Measurements from ENCODE around the gene LTB4R2. TPM values are rescaled to one million over a fixed set of nuclear protein-coding genes. Genes with fewer than 3 reads are reported as not detected.

The LTB4R2 gene
- total and polyA plus RNA-seq, 2 of the 8 experiments (the other 6 are each of a cell fraction or from before 2014, with no cell fraction given) = 5.3 to 6.7 TPM

DNA sequence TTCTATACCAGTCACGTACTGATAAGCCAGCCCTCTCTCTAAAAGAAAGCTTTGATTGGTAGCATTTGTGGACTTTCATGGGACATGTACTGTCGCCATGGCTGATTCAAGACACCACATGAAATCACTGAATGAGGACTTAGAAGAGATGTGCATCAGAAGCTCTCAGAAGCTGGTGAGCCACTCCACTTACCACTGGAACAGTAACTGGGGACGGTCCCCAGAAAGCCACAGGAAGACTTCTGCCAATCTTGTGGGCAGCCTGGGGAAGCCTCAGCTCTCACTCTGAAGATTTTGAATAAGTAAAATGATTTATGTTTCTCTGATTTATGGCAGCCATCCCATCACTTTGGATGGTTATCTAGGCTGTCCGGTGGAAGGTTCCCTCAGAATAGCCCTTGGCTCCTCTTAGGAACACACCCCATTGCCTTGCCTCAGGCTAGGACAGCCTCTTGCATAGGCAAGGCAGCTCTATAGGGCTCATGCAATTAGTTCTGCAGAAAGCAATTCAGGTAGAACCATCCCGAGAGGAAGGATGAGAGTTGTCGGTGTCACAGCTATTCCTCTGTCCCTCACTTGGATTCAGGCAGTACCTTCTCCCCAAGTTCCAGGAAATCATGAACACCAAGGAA, 20.2 kb upstream of the LTB4R2 start:
- H2BK20ac ChIP-seq (ENCODE audit: low read length) = no peak overlapping the region
- H3K23ac ChIP-seq (ENCODE audit: insufficient read length) = no peak overlapping the region
- no peak overlapping the region for H4K8ac ChIP-seq (ENCODE audit: extremely low read depth, insufficient read depth, low read length)
- H2BK120ac ChIP-seq (replicated peaks; ENCODE audit: low read depth, low read length) = no peak overlapping the region
- H3K9ac ChIP-seq (replicated peaks in 1 of 4; ENCODE audit: extremely low read depth in 1 of 4, low read depth in 3 of 4, low read length in 3 of 4) = no peak overlapping the region
- DNase-seq (ENCODE audit: low read depth in 1 of 2, low spot score in 2 of 2) = no peak
- H3K56ac ChIP-seq (replicated peaks; ENCODE audit: insufficient read length, low read depth, low read length) = no peak overlapping the region
- no peak overlapping the region for H3K27ac ChIP-seq (ENCODE audit: low read depth, low read length)
- no peaks in the 10 kb centered on the region for H3K79me1 ChIP-seq (ENCODE audit: low read depth, low read length)
- no peak overlapping the region for H4K91ac ChIP-seq (replicated peaks; ENCODE audit: insufficient read length, low read length)
- no peak overlapping the region for H3K4me3 ChIP-seq (ENCODE audit: extremely low read depth in 1 of 4, insufficient read depth in 2 of 4, low read depth in 3 of 4, low read length in 4 of 4)
- H3K9me3 ChIP-seq (ENCODE audit: insufficient read depth in 2 of 2, low read depth in 1 of 2, low read length in 1 of 2) = no peaks in the 10 kb centered on the region
- no peak overlapping the region for H2BK15ac ChIP-seq (ENCODE audit: low read length)
- H3K14ac ChIP-seq (ENCODE audit: insufficient read length) = no peak overlapping the region
- no peak overlapping the region for H3K4me2 ChIP-seq (ENCODE audit: insufficient read depth in 1 of 2, low read depth in 2 of 2, low read length in 2 of 2)
- no peak overlapping the region for H2BK5ac ChIP-seq (ENCODE audit: low read depth, low read length)
- H3K79me2 ChIP-seq (ENCODE audit: control insufficient read depth in 1 of 2, insufficient read depth in 2 of 2, low read length in 2 of 2) = no peaks in the 10 kb centered on the region
- ChIA-PET CTCF (ENCODE audit: partially characterized antibody) (interaction anchor here (1.0 to 5.5 kb wide), 7 partner anchors 12 to 129 kb away, joined by 3 to 51 read pairs (median 4); partner anchors contain the start of genes CIDEB, IRF9, RABGGTA and TINF2), POLR2A (ENCODE audit: partially characterized antibody) (interaction anchor here (1.5 to 2.0 kb wide), 4 partner anchors 11 to 44 kb away, joined by 3 to 9 read pairs (median 6); partner anchors contain the start of genes CIDEB and RABGGTA)
- no peaks in the 10 kb centered on the region for H3K23me2 ChIP-seq (ENCODE audit: low read depth, low read length)
- WGBS, 2 experiments (ENCODE audit: extremely low coverage in 1 of 2, insufficient coverage in 1 of 2, insufficient read length in 1 of 2, insufficient replicate concordance in 2 of 2, low coverage in 1 of 2, low lambda C conversion rate in 2 of 2, missing lambda C conversion rate in 1 of 2) = 75% methylated on average over 6 of the region's 6 CpGs; no CpG with 5 or more reads in 1 of the 2 experiments
- H3K27me3 ChIP-seq (replicated peaks in 1 of 4; ENCODE audit: control insufficient read depth in 3 of 4, extremely low read depth in 1 of 4, insufficient read depth in 3 of 4, low read length in 3 of 4) = no peaks in the 10 kb centered on the region
- no peak overlapping the region for H3K18ac ChIP-seq (ENCODE audit: extremely low read depth, low read length)
- no peaks in the 10 kb centered on the region for H3K4me1 ChIP-seq (replicated peaks in 1 of 4; ENCODE audit: control insufficient read depth in 3 of 4, insufficient read depth in 4 of 4, low read length in 3 of 4)
- H2AK5ac ChIP-seq (ENCODE audit: low read depth, low read length) = no peak overlapping the region
- H2AFZ ChIP-seq (ENCODE audit: low read length) = no peak overlapping the region
- peaks cover 2 to 4% of the 10 kb centered on the region in 2 experiments for H4K20me1 ChIP-seq (replicated peaks in 1 of 2; ENCODE audit: control insufficient read depth in 1 of 2, insufficient read depth in 2 of 2, low read length in 2 of 2)
- FAIRE-seq = no peak
- H3K4ac ChIP-seq (replicated peaks; ENCODE audit: insufficient read length, low read depth, low read length) = no peak overlapping the region
- no peak overlapping the region for H4K5ac ChIP-seq (ENCODE audit: insufficient read length, low read depth, low read length)
- H3K36me3 ChIP-seq (ENCODE audit: control insufficient read depth in 2 of 4, insufficient read depth in 4 of 4, low read length in 3 of 4) = peaks cover 0 to 8% (median 2%) of the 10 kb centered on the region in 4 experiments; a peak in 1 of 8 replicates
- H2BK12ac ChIP-seq (ENCODE audit: low read depth, low read length) = no peak overlapping the region
- TF ChIP-seq ATF3 (IDR thresholded peaks at IDR 0.05; ENCODE audit: insufficient read depth, low read depth, low read length) (no peak), EGR1 (IDR thresholded peaks at IDR 0.05; ENCODE audit: borderline replicate concordance, low read depth, low read length) (no peak), GABPA (IDR thresholded peaks at IDR 0.05; ENCODE audit: borderline replicate concordance, insufficient read depth, low read length) (no peak), CEBPB (IDR thresholded peaks at IDR 0.05; ENCODE audit: low read depth, low read length) (no peak), CBX5 (IDR thresholded peaks at IDR 0.05; ENCODE audit: low read depth, low read length) (no peak), TEAD4 (IDR thresholded peaks at IDR 0.05; ENCODE audit: low read depth, low read length) (no peak), SP1 (IDR thresholded peaks at IDR 0.05; ENCODE audit: low read depth, low read length) (no peak), SIX5 (IDR thresholded peaks at IDR 0.05; ENCODE audit: low read depth, low read length) (no peak), BACH1 (IDR thresholded peaks at IDR 0.05; ENCODE audit: low read length) (no peak), RAD21 (IDR thresholded peaks at IDR 0.05 in 1 of 2, conservative IDR thresholded peaks at IDR 0.05 in 1 of 2; ENCODE audit: low read depth in 2 of 2, low read length in 2 of 2) (no peak), RNF2 (IDR thresholded peaks at IDR 0.05; ENCODE audit: borderline replicate concordance, low read depth, low read length, missing control alignments, poor library complexity, severe bottlenecking) (no peak), CBX8 (IDR thresholded peaks at IDR 0.05; ENCODE audit: borderline replicate concordance, low read depth, low read length) (no peak)
